GM12874 (cell line): Measurements from ENCODE around the gene ARHGAP1.

Experiments used
- TF ChIP-seq, protein P1 (sequence below): IDR thresholded peaks from 2 replicates; pipeline ENCODE4 v1.5.1; 2011; ENCODE audit warnings: low read depth, mild to moderate bottlenecking, control low read depth, low read length, moderate library complexity; ENCODE audit not compliant: insufficient read depth

The ARHGAP1 gene

GRCh38 chr11:46695345-46696211 is 4.8 kb downstream of the ARHGAP1 start:
- TF ChIP-seq, protein P1, sequence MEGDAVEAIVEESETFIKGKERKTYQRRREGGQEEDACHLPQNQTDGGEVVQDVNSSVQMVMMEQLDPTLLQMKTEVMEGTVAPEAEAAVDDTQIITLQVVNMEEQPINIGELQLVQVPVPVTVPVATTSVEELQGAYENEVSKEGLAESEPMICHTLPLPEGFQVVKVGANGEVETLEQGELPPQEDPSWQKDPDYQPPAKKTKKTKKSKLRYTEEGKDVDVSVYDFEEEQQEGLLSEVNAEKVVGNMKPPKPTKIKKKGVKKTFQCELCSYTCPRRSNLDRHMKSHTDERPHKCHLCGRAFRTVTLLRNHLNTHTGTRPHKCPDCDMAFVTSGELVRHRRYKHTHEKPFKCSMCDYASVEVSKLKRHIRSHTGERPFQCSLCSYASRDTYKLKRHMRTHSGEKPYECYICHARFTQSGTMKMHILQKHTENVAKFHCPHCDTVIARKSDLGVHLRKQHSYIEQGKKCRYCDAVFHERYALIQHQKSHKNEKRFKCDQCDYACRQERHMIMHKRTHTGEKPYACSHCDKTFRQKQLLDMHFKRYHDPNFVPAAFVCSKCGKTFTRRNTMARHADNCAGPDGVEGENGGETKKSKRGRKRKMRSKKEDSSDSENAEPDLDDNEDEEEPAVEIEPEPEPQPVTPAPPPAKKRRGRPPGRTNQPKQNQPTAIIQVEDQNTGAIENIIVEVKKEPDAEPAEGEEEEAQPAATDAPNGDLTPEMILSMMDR, result no peak

- TF ChIP-seq, protein P1, result no peak
These were observed 5.8 kb downstream of the ARHGAP1 start for GRCh38 chr11:46694607-46695006.

DNA sequence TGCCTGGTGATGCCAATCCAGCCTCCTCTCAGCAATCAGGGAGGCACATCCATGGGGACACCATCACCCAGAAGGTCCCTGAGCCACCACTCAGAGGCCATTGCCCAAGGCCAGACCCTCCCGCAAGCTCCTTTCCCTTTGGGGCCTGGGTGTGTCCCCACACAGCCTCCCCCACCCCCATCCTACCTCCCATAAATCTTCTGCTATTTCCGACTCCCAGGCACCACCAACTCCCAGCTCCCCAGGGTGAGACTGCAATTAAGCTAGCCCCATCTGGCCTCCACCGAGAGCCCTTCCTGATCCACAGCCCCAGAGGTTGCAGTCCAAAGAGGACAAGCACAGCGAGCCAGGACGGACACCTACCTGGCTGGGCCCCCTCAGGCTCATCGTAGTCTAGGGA is 6.3 kb downstream of the ARHGAP1 start:
- TF ChIP-seq, protein P1, result no peak

- TF ChIP-seq, protein P1, result no peak
These were observed 6.8 kb downstream of the ARHGAP1 start for GRCh38 chr11:46693597-46694012.

DNA sequence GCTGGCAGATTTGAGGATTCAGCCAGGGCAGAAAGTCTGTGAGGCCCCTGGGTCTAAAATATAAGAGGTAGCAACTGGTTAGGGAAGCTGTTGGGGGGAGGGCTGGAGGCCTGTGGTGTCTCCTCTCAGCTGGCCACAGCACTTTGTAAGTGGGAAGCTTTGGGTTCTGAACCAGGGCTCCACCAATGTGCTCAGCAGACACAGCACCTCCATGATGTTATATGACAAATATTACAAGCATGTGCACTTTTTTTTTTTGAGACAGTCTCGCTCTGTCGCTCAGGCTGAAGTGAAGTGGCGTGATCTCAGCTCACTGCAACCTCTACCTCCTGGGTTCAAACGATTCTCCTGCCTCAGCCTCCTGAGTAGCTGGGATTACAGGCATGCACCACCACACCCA is 8.0 kb downstream of the ARHGAP1 start:
- TF ChIP-seq, protein P1, result no peak

DNA sequence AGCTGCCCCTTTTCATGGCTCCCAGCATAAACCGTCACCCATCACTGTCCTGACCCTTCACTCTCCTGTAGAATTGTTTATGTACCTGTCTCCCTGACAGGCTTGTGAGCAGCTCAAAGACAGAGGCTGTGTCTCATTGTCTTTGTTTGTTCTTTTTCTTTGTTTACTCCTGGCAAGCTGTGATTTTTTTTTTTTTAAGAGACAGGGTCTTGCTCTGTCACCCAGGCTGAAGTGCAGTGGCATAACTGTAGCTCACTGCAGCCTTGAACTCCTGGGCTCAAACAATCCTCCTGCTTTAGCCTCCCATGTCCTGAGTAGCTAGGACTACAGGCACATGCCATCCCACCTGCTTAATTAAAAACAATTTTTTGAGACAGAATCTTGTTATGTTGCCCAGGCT is 9.7 kb downstream of the ARHGAP1 start:
- TF ChIP-seq, protein P1, result no peak

DNA sequence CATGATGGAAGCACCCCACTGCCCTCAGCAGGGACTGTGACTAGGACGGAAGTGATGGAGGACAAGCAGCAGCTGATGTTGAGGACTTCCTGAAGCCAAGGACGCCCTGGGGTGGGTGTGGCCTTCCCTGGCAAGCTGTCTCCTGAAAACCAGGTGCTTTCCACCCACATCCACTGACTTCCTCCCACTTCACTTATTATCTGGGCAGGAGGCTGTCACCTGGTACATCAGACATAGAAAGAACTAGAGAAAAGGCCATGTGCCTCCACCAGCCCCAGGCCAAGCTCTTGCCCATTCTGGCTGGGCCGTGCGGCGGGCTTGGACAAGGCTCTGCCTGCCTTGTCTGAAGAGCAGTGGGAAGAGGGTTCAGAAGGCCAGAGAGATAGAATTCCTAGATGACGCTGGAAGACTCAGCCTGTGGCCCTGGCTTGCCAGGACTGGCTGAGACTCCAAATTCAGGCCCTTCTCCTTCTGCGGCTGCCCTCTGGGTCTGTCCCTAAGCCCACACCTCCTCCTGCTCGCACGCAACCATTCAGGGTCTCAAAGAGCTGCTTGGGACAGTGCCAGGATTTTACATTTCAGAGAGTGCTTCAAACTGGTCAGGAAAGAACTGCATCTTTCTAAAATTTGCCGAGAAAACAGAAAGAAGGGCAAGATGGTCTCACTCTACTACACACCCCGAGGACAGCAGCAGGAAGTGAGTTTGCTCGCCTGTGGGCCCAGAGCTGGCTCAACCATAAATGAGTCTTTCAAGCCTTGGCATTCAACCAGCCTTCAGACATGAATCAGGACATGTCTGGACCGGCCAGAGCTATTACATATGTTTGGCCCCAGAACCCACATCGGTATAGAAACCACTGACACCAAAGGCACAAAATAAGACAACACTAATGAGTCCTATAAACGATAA is 13.3 kb downstream of the ARHGAP1 start:
- TF ChIP-seq, protein P1, result no peak
